CD14-positive monocyte (primary cell): Measurements from ENCODE around the gene GCNA. TPM values are rescaled to one million over a fixed set of nuclear protein-coding genes. Genes with fewer than 3 reads are reported as not detected.

Experiments used
- DNase-seq, 3 donors: peaks; one replicate each; pipeline ENCODE4 v3.0.0-alpha.2; 2011 to 2022
- H2AFZ ChIP-seq: 2 replicates; pipeline ENCODE4 v1.6.0; 2012; ENCODE audit warnings: mild to moderate bottlenecking, low read depth, low read length, inconsistent platforms; ENCODE audit not compliant: insufficient read depth, poor library complexity, severe bottlenecking
- H3K27ac ChIP-seq, 2 donors: 1 replicate in 1 of 2; 2 replicates in 1 of 2; pipeline ENCODE4 v1.5.1; 2012 to 2013; ENCODE audit warnings: low read length in 2 of 2, control low read depth in 1 of 2, inconsistent platforms in 1 of 2, low read depth in 1 of 2, mild to moderate bottlenecking in 1 of 2
- H3K27me3 ChIP-seq, 2 donors: one replicate each; pipeline versions ENCODE4 v1.6.0 to v1.6.1; 2011 to 2013; ENCODE audit warnings: low read length in 2 of 2; ENCODE audit not compliant: control insufficient read depth in 2 of 2, insufficient read depth in 2 of 2
- H3K36me3 ChIP-seq, 2 donors: replicated peaks in 1 of 2; 1 replicate in 1 of 2; 2 replicates in 1 of 2; pipeline versions ENCODE4 v1.5.1 to v1.6.1; 2012 to 2013; ENCODE audit warnings: low read length in 2 of 2, control low read depth in 1 of 2, inconsistent platforms in 1 of 2, mild to moderate bottlenecking in 1 of 2; ENCODE audit not compliant: insufficient read depth in 2 of 2, control insufficient read depth in 1 of 2
- H3K4me1 ChIP-seq, 2 donors: 1 replicate in 1 of 2; 2 replicates in 1 of 2; pipeline versions ENCODE4 v1.5.1 to v1.6.1; 2012 to 2013; ENCODE audit warnings: low read length in 2 of 2, control low read depth in 1 of 2, inconsistent platforms in 1 of 2, mild to moderate bottlenecking in 1 of 2, moderate library complexity in 1 of 2; ENCODE audit not compliant: insufficient read depth in 2 of 2, control insufficient read depth in 1 of 2
- H3K4me2 ChIP-seq: replicated peaks from 2 replicates; pipeline ENCODE3; 2012; ENCODE audit warnings: low read length, moderate library complexity, mild to moderate bottlenecking; ENCODE audit not compliant: poor library complexity, severe bottlenecking; ENCODE audit errors: extremely low read depth
- H3K4me3 ChIP-seq, 3 experiments: fragments of 200-600 bp in 1 of 3; sonication (generic) in 1 of 3; replicated peaks in 1 of 3; 1 replicate in 2 of 3; 2 replicates in 1 of 3; pipeline ENCODE4 v1.5.1; 2011 to 2013; ENCODE audit warnings: low read length in 3 of 3, mild to moderate bottlenecking in 3 of 3, control low read depth in 2 of 3, low read depth in 2 of 3, inconsistent platforms in 1 of 3, moderate library complexity in 1 of 3
- H3K79me2 ChIP-seq: 2 replicates; pipeline ENCODE4 v1.6.0; 2012; ENCODE audit warnings: mild to moderate bottlenecking, control low read depth, inconsistent platforms, low read length, moderate library complexity; ENCODE audit not compliant: insufficient read depth
- H3K9ac ChIP-seq: 2 replicates; pipeline ENCODE4 v1.6.0; 2017; ENCODE audit warnings: low read length, mild to moderate bottlenecking; ENCODE audit not compliant: insufficient read depth, poor library complexity, severe bottlenecking
- H3K9me3 ChIP-seq, 2 donors: replicated peaks in 1 of 2; 1 replicate in 1 of 2; 2 replicates in 1 of 2; pipeline versions ENCODE4 v1.5.1 to v1.6.1; 2012 to 2013; ENCODE audit warnings: low read length in 2 of 2, control low read depth in 1 of 2; ENCODE audit not compliant: control insufficient read depth in 1 of 2, insufficient read depth in 1 of 2
- H4K20me1 ChIP-seq: 2 replicates; pipeline ENCODE4 v1.6.0; 2012; ENCODE audit warnings: mild to moderate bottlenecking, low read length, control low read depth, moderate library complexity; ENCODE audit not compliant: insufficient read depth
- H3K27ac Mint-ChIP-seq, 7 donors: one replicate each; pipeline ENCODE4 v1.8.0; 2020; ENCODE audit warnings: mild to moderate bottlenecking in 7 of 7, mixed read lengths in 7 of 7, moderate library complexity in 6 of 7, inconsistent platforms in 2 of 7
- H3K27me3 Mint-ChIP-seq, 3 donors: one replicate each; pipeline ENCODE4 v1.8.0; 2021 to 2022; ENCODE audit warnings: low read depth in 3 of 3, mild to moderate bottlenecking in 3 of 3, mixed read lengths in 3 of 3, moderate library complexity in 3 of 3, inconsistent platforms in 1 of 3
- H3K36me3 Mint-ChIP-seq, 2 donors: one replicate each; pipeline ENCODE4 v1.8.0; 2020; ENCODE audit warnings: mixed read lengths in 2 of 2, inconsistent platforms in 1 of 2, mild to moderate bottlenecking in 1 of 2
- H3K4me1 Mint-ChIP-seq: one replicate; pipeline ENCODE4 v1.8.0; 2020; ENCODE audit warnings: mild to moderate bottlenecking, mixed read lengths
- H3K4me3 Mint-ChIP-seq, 2 donors: one replicate each; pipeline ENCODE4 v1.8.0; 2020; ENCODE audit warnings: mild to moderate bottlenecking in 2 of 2, mixed read lengths in 2 of 2, moderate library complexity in 1 of 2
- H3K9me3 Mint-ChIP-seq, 7 donors: one replicate each; pipeline ENCODE4 v1.8.0; 2020 to 2022; ENCODE audit warnings: mixed read lengths in 7 of 7, mild to moderate bottlenecking in 6 of 7, moderate library complexity in 6 of 7, inconsistent platforms in 2 of 7
- CTCF ChIP-seq: fragments of 200-600 bp; IDR thresholded peaks from one replicate; pipeline ENCODE4 v1.8.0; 2022; ENCODE audit warnings: antibody characterized with exemption, mild to moderate bottlenecking
- WGBS: methylation state at CpG from one replicate; pipeline ENCODE4 v1.1.5; 2013; ENCODE audit warnings: missing lambda C conversion rate; ENCODE audit not compliant: insufficient coverage; 5-methylcytosine and 5-hydroxymethylcytosine counted together
- intact Hi-C, 2 donors: fragments of 100-400 bp; cut with micrococcal nuclease; formaldehyde crosslinking; loops; one replicate each; pipeline versions ENCODE4 v1.15.0 to v1.15.1; 2023
- polyA plus RNA-seq, 3 donors: library from polyadenylated mRNA; depleted of rRNA in 1 of 3; unstranded in 2 of 3; stranded (reverse) in 1 of 3; fragments of 300-500 nt in 2 of 3; fragments of >200 nt in 1 of 3; fragmentation: Illumina TruSeq in 2 of 3; gene quantifications; 1 replicate in 2 of 3; 2 replicates in 1 of 3; pipeline ENCODE4 v1.2.3, GENCODE V29; 2012 to 2021

Gene GCNA
- polyA plus RNA-seq, 3 donors: 0.26 to 4.7 (median 0.27) TPM

GRCh38 chrX:71653344-71653743 lies 75.1 kb downstream of the GCNA start:
- H2AFZ ChIP-seq: no peak overlapping the region
- H3K36me3 Mint-ChIP-seq: no peaks in the 10 kb centered on the region
- H3K4me3 Mint-ChIP-seq: no peak overlapping the region
- H3K9me3 Mint-ChIP-seq: peaks cover 0 to 5% (median 0%) of the 10 kb centered on the region in 7 donors
- H3K4me1 ChIP-seq: no peaks in the 10 kb centered on the region
- no peaks in the 10 kb centered on the region for H4K20me1 ChIP-seq
- no peak for TF ChIP-seq CTCF
- no peak overlapping the region for H3K4me3 ChIP-seq
- no peak overlapping the region for H3K4me2 ChIP-seq
- 55% methylated on average over 1 of the region's 2 CpGs for WGBS
- H3K4me1 Mint-ChIP-seq: peaks cover 5% of the 10 kb centered on the region
- H3K27ac ChIP-seq: no peak overlapping the region
- no peak for DNase-seq
- intact Hi-C loops: no loop called here
- H3K27me3 ChIP-seq: no peaks in the 10 kb centered on the region
- no peaks in the 10 kb centered on the region for H3K9me3 ChIP-seq
- no peaks in the 10 kb centered on the region for H3K36me3 ChIP-seq
- no peak overlapping the region for H3K27ac Mint-ChIP-seq
- H3K79me2 ChIP-seq: no peaks in the 10 kb centered on the region
- peaks cover 0 to 3% (median 0%) of the 10 kb centered on the region in 3 donors for H3K27me3 Mint-ChIP-seq
- H3K9ac ChIP-seq: no peak overlapping the region

GRCh38 chrX:71657267-71657666 lies 79.0 kb downstream of the GCNA start:
- H3K27ac Mint-ChIP-seq: no peak overlapping the region
- Histone ChIP-seq H3K9ac (no peak overlapping the region), H3K9me3 (no peaks in the 10 kb centered on the region), H3K36me3 (no peaks in the 10 kb centered on the region), H2AFZ (no peak overlapping the region), H3K4me2 (no peak overlapping the region), H3K27ac (no peak overlapping the region), H3K4me3 (no peak overlapping the region), H3K4me1 (no peaks in the 10 kb centered on the region), H3K79me2 (no peaks in the 10 kb centered on the region), H4K20me1 (no peaks in the 10 kb centered on the region), H3K27me3 (no peaks in the 10 kb centered on the region)
- TF ChIP-seq CTCF: no peak
- no peak overlapping the region for H3K4me3 Mint-ChIP-seq
- intact Hi-C loops: no loop called here
- no peaks in the 10 kb centered on the region for H3K36me3 Mint-ChIP-seq
- WGBS: no CpG with 5 or more reads among the region's 4 CpGs
- H3K27me3 Mint-ChIP-seq: peaks cover 2 to 14% (median 11%) of the 10 kb centered on the region in 3 donors
- no peak for DNase-seq
- peaks cover 4% of the 10 kb centered on the region for H3K4me1 Mint-ChIP-seq
- H3K9me3 Mint-ChIP-seq: peaks cover 0 to 2% (median 0%) of the 10 kb centered on the region in 7 donors
